OCI-LY3 (cell line): Measurements from ENCODE around the gene CENPT.

Source experiments
- EZH2phosphoT487 ChIP-seq: fragments of 200-600 bp; shearing (Covaris generic); IDR thresholded peaks from 2 replicates; pipeline ENCODE4 v1.6.1; 2018; ENCODE audit warnings: antibody characterized with exemption, mixed run types, low read depth
- TF ChIP-seq, protein P1 (sequence below): fragments of 200-600, 300-600 bp; sonication (generic); IDR thresholded peaks from 2 replicates; pipeline ENCODE4 v1.5.1; 2014; ENCODE audit warnings: antibody characterized with exemption, low read length, low read depth

GRCh38 chr16:67800338-67800926 is 47.1 kb downstream of the CENPT start:
- TF ChIP-seq, protein P1, sequence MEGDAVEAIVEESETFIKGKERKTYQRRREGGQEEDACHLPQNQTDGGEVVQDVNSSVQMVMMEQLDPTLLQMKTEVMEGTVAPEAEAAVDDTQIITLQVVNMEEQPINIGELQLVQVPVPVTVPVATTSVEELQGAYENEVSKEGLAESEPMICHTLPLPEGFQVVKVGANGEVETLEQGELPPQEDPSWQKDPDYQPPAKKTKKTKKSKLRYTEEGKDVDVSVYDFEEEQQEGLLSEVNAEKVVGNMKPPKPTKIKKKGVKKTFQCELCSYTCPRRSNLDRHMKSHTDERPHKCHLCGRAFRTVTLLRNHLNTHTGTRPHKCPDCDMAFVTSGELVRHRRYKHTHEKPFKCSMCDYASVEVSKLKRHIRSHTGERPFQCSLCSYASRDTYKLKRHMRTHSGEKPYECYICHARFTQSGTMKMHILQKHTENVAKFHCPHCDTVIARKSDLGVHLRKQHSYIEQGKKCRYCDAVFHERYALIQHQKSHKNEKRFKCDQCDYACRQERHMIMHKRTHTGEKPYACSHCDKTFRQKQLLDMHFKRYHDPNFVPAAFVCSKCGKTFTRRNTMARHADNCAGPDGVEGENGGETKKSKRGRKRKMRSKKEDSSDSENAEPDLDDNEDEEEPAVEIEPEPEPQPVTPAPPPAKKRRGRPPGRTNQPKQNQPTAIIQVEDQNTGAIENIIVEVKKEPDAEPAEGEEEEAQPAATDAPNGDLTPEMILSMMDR = no peak
- TF ChIP-seq EZH2phosphoT487 = no peak
